AG04449 (cell line): ENCODE measurements around the gene PARS2.

ENCODE experiments used
- CTCF ChIA-PET: fragments of 350-600 bp; formaldehyde crosslinking; extraction: SDS; loops from one replicate; lab custom pipeline; 2021; ENCODE audit warnings: antibody characterized with exemption; lab: Yijun Ruan, JAX
- POLR2A ChIA-PET: fragments of 400-600, 350-600 bp; formaldehyde crosslinking; extraction: SDS; loops from one replicate; lab custom pipeline; 2020; ENCODE audit warnings: antibody characterized with exemption, inconsistent platforms; lab: Yijun Ruan, JAX
- DNase-seq: peaks from one replicate; pipeline ENCODE4 v3.0.0-alpha.2; 2010; ENCODE audit warnings: low read depth, low spot score
- H3K4me3 ChIP-seq: 2 replicates; pipeline ENCODE4 v1.5.1; 2011; ENCODE audit warnings: low read depth, mild to moderate bottlenecking, control low read depth, low read length
- TF ChIP-seq, protein P1 (sequence below): IDR thresholded peaks from one replicate; pipeline ENCODE4 v1.5.1; 2011; ENCODE audit warnings: mild to moderate bottlenecking, moderate library complexity, low read length, control low read depth, inconsistent platforms; ENCODE audit not compliant: insufficient read depth; ENCODE audit errors: missing control alignments

PARS2 gene

DNA sequence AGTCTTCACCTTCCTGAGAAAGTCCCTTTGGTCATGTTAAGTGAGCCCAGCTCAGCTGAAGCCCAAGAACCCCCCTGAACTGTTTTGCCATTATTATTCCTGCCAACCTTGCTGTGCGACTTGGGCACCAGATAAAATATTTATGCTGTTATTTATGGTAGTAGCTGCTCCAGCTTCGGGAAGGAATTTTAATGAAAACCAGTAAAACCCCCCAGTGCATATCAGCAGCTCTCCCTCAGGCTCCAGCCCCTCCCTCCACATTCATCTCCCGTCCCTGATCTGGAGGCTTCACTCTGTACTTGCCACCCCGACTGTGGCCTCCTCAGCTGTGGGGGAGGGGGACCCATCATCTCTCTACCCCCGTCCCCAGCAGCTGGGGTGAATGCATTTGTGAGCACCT is 24.1 kb upstream of the PARS2 start:
- CTCF ChIA-PET, result interaction anchor here (1.0 kb wide), 1 partner anchor 21 kb away, joined by 5 read pairs; no protein-coding TSS in a partner anchor
- POLR2A ChIA-PET, result no interaction called here
- H3K4me3 ChIP-seq, result no peak overlapping the region
- no peak for DNase-seq
- TF ChIP-seq, protein P1, sequence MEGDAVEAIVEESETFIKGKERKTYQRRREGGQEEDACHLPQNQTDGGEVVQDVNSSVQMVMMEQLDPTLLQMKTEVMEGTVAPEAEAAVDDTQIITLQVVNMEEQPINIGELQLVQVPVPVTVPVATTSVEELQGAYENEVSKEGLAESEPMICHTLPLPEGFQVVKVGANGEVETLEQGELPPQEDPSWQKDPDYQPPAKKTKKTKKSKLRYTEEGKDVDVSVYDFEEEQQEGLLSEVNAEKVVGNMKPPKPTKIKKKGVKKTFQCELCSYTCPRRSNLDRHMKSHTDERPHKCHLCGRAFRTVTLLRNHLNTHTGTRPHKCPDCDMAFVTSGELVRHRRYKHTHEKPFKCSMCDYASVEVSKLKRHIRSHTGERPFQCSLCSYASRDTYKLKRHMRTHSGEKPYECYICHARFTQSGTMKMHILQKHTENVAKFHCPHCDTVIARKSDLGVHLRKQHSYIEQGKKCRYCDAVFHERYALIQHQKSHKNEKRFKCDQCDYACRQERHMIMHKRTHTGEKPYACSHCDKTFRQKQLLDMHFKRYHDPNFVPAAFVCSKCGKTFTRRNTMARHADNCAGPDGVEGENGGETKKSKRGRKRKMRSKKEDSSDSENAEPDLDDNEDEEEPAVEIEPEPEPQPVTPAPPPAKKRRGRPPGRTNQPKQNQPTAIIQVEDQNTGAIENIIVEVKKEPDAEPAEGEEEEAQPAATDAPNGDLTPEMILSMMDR, result no peak

DNA sequence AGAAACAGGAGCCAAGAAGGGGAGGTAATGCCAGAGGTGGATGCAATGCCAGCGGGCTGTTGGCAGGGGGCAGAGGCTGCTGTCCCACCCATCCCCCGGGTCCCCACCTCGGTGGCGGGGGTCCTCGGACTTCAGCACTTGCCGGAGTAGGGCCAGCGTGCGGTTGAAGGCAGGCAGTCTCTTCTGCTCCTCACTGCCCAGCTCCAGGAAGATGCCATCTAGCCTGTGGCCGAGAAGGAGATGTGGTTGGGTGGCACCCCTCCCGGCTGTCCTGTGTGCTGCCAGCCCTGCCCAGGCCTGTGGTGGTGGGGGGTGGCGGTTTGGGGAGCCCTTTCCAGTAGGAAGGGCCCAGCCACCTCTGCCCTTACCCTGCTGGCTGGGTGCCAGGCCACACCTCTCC is 23.3 kb upstream of the PARS2 start:
- ChIA-PET CTCF (no interaction called here), POLR2A (no interaction called here)
- TF ChIP-seq, protein P1, result no peak
- H3K4me3 ChIP-seq, result no peak overlapping the region
- no peak for DNase-seq

DNA sequence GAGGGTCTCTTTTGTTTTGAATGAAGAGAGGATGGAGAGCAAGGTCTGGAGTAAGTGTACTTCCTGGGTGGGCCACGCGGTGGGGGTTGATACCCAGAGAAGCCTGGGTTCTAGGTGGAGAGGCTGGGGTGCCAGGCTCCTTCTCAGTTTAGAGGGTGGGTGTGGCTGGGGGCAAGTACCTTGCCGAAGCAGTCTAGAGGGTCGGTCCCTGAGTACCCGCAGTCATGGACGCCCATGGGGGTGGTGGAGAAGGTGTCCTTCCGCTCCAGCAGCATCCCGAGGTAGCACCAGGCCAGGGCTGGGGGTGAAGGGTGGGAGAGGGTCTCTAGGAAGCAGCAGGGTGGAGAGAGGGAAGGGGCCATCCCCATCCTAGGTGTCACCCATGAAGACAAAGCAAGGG is 22.5 kb upstream of the PARS2 start:
- ChIA-PET POLR2A (no interaction called here), CTCF (no interaction called here)
- DNase-seq, result no peak
- TF ChIP-seq, protein P1, result no peak
- H3K4me3 ChIP-seq, result no peak overlapping the region

GRCh38 chr1:54784066-54784465 is 19.7 kb upstream of the PARS2 start:
- ChIA-PET POLR2A (no interaction called here), CTCF (no interaction called here)
- no peak for DNase-seq
- TF ChIP-seq, protein P1, result no peak
- H3K4me3 ChIP-seq, result no peak overlapping the region

DNA sequence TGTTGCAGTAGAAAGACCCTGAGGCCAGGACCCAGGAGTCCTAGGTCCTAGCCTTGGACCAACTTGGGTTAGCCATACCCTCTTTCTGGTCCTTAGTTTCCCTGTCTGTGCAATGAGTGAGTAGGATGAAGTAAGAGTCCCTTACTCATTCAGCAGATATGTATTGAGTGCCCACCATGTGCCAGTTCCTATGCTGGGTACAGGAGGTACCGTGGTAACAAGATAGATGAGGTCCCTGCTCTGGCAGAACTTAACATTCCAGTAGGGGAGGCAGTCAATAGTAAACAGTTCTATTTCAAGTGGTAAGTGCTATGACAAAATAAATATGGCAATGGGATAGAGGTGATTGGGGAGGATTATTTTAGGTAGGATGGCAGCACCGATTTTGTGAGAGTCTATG is 18.3 kb upstream of the PARS2 start:
- DNase-seq, result no peak
- TF ChIP-seq, protein P1, result no peak
- POLR2A ChIA-PET, result interaction anchor here (0.8 kb wide), 1 partner anchor 15 kb away, joined by 3 read pairs; no protein-coding TSS in a partner anchor
- H3K4me3 ChIP-seq, result no peak overlapping the region
- CTCF ChIA-PET, result no interaction called here

GRCh38 chr1:54782156-54782555 is 17.8 kb upstream of the PARS2 start:
- no peak for DNase-seq
- CTCF ChIA-PET, result no interaction called here
- POLR2A ChIA-PET, result no interaction called here
- no peak overlapping the region for H3K4me3 ChIP-seq
- TF ChIP-seq, protein P1, result no peak
